Effector memory CD4-positive, alpha-beta T cell (primary cell): ENCODE measurements around the gene SLC12A1.
A peak's percentile ranks its signal among the peaks of the same experiment; 100 is the strongest.

Experiments used
- DNase-seq, 3 donors: peaks; one replicate each; pipeline ENCODE4 v3.0.0-alpha.2; 2020
- H3K27ac ChIP-seq: 2 replicates; pipeline ENCODE4 v1.7.0; 2013; ENCODE audit warnings: mild to moderate bottlenecking, low read length, moderate library complexity; ENCODE audit not compliant: insufficient read depth, poor library complexity, severe bottlenecking
- H3K27me3 ChIP-seq: replicated peaks from 2 replicates; pipeline ENCODE4 v1.7.0; 2013; ENCODE audit warnings: mild to moderate bottlenecking, low read length; ENCODE audit not compliant: insufficient read depth, control insufficient read depth, poor library complexity, severe bottlenecking
- H3K36me3 ChIP-seq: 2 replicates; pipeline ENCODE4 v1.7.0; 2013; ENCODE audit warnings: mild to moderate bottlenecking, low read length, moderate library complexity; ENCODE audit not compliant: control insufficient read depth, insufficient read depth
- H3K4me1 ChIP-seq: 2 replicates; pipeline ENCODE4 v1.7.0; 2013; ENCODE audit warnings: low read length, mild to moderate bottlenecking; ENCODE audit not compliant: control insufficient read depth, insufficient read depth, poor library complexity, severe bottlenecking
- H3K4me3 ChIP-seq: 2 replicates; pipeline ENCODE4 v1.7.0; 2013; ENCODE audit warnings: low read length, low read depth, mild to moderate bottlenecking; ENCODE audit not compliant: insufficient read depth, poor library complexity, severe bottlenecking
- H3K9me3 ChIP-seq: 2 replicates; pipeline ENCODE4 v1.7.0; 2013; ENCODE audit warnings: mild to moderate bottlenecking, low read length, moderate library complexity; ENCODE audit not compliant: control insufficient read depth

SLC12A1 gene

GRCh38 chr15:48334260-48334659 is 128.2 kb downstream of the SLC12A1 start:
- Histone ChIP-seq H3K27me3 (no peaks in the 10 kb centered on the region), H3K27ac (no peak overlapping the region), H3K9me3 (no peaks in the 10 kb centered on the region), H3K36me3 (peaks cover 23% of the 10 kb centered on the region), H3K4me1 (peaks cover 7% of the 10 kb centered on the region), H3K4me3 (no peak overlapping the region)
- DNase-seq: no peak

GRCh38 chr15:48336940-48337339 is 130.8 kb downstream of the SLC12A1 start:
- Histone ChIP-seq H3K4me3 (no peak overlapping the region), H3K9me3 (no peaks in the 10 kb centered on the region), H3K27me3 (no peaks in the 10 kb centered on the region), H3K36me3 (peaks cover 42% of the 10 kb centered on the region), H3K4me1 (peaks cover 7% of the 10 kb centered on the region), H3K27ac (no peak overlapping the region)
- DNase-seq: no peak

- no peaks in the 10 kb centered on the region for H3K27me3 ChIP-seq
- no peaks in the 10 kb centered on the region for H3K9me3 ChIP-seq
- no peak for DNase-seq
- H3K4me3 ChIP-seq: no peak overlapping the region
- H3K27ac ChIP-seq: no peak overlapping the region
- H3K36me3 ChIP-seq: peaks cover 44% of the 10 kb centered on the region
- H3K4me1 ChIP-seq: peaks cover 2% of the 10 kb centered on the region
Measured at GRCh38 chr15:48337607-48338006, 131.5 kb downstream of the SLC12A1 start.

- H3K4me3 ChIP-seq: no peak overlapping the region
- H3K4me1 ChIP-seq: no peaks in the 10 kb centered on the region
- no peaks in the 10 kb centered on the region for H3K27me3 ChIP-seq
- H3K36me3 ChIP-seq: peaks cover 43% of the 10 kb centered on the region
- H3K9me3 ChIP-seq: no peaks in the 10 kb centered on the region
- no peak for DNase-seq
- H3K27ac ChIP-seq: no peak overlapping the region
Measured at GRCh38 chr15:48340111-48340510, 134.0 kb downstream of the SLC12A1 start.

- no peak for DNase-seq
- peaks cover 25% of the 10 kb centered on the region for H3K36me3 ChIP-seq
- no peaks in the 10 kb centered on the region for H3K27me3 ChIP-seq
- no peak overlapping the region for H3K4me3 ChIP-seq
- no peaks in the 10 kb centered on the region for H3K4me1 ChIP-seq
- no peaks in the 10 kb centered on the region for H3K9me3 ChIP-seq
- no peak overlapping the region for H3K27ac ChIP-seq
Measured at GRCh38 chr15:48343865-48344264, 137.8 kb downstream of the SLC12A1 start.

GRCh38 chr15:48345516-48345915 is 139.4 kb downstream of the SLC12A1 start:
- Histone ChIP-seq H3K27me3 (no peaks in the 10 kb centered on the region), H3K27ac (no peak overlapping the region), H3K36me3 (peaks cover 15% of the 10 kb centered on the region), H3K4me1 (no peaks in the 10 kb centered on the region), H3K4me3 (no peak overlapping the region), H3K9me3 (no peaks in the 10 kb centered on the region)
- no peak for DNase-seq

GRCh38 chr15:48352474-48353072 is 146.5 kb downstream of the SLC12A1 start:
- Histone ChIP-seq H3K27me3 (no peaks in the 10 kb centered on the region), H3K27ac (no peak overlapping the region), H3K4me3 (no peak overlapping the region), H3K9me3 (no peaks in the 10 kb centered on the region), H3K4me1 (no peaks in the 10 kb centered on the region), H3K36me3 (no peaks in the 10 kb centered on the region)
- DNase-seq: peak in 2 of 3 donors; percentile 4 to 26
